Measurements from ENCODE around the gene MRPL55. TPM values are rescaled to one million over a fixed set of nuclear protein-coding genes. Genes with fewer than 3 reads are reported as not detected.
A peak's percentile ranks its signal among the peaks of the same experiment; 100 is the strongest.

The MRPL55 gene
- total RNA-seq, 4 donors from 2014 or later = 64.7 to 123 (median 74.2) TPM

GRCh38 chr1:228152918-228153258 is 43.8 kb upstream of the MRPL55 start:
- TF ChIP-seq POLR2A (IDR thresholded peaks at IDR 0.05) = no peak
- TF ChIP-seq CTCF (IDR thresholded peaks at IDR 0.05 in 4 of 5, conservative IDR thresholded peaks at IDR 0.05 in 1 of 5) = no peak
- Histone ChIP-seq H3K4me3 (no peak overlapping the region), H3K36me3 (peaks cover 0 to 11% of the 10 kb centered on the region in 2 donors), H3K27ac (no peak overlapping the region), H3K4me1 (peaks cover 0 to 4% of the 10 kb centered on the region in 2 donors), H3K27me3 (peaks cover 0 to 13% (median 9%) of the 10 kb centered on the region in 3 donors), H3K9me3 (no peaks in the 10 kb centered on the region)
- DNase-seq (no peak), ATAC-seq (no peak)
- in situ Hi-C loops (cut with MboI; ENCODE audit: low sequenced_read_pairs in 4 of 4) = no loop called here
- intact Hi-C loops (cut with DNase I; ENCODE audit: low total_unique reads) = no loop called here

GRCh38 chr1:228152097-228152917 is 43.2 kb upstream of the MRPL55 start:
- ATAC-seq (no peak), DNase-seq (no peak)
- TF ChIP-seq CTCF (IDR thresholded peaks at IDR 0.05 in 4 of 5, conservative IDR thresholded peaks at IDR 0.05 in 1 of 5) = no peak
- in situ Hi-C loops (cut with MboI; ENCODE audit: low sequenced_read_pairs in 4 of 4) (no loop called here), intact Hi-C loops (cut with DNase I; ENCODE audit: low total_unique reads) (no loop called here)
- peaks cover 0 to 17% of the 10 kb centered on the region in 2 donors for H3K36me3 ChIP-seq
- H3K9me3 ChIP-seq = no peaks in the 10 kb centered on the region
- peaks cover 0 to 9% (median 4%) of the 10 kb centered on the region in 3 donors for H3K27me3 ChIP-seq
- H3K4me1 ChIP-seq = peaks cover 0 to 4% of the 10 kb centered on the region in 2 donors
- no peak overlapping the region for H3K4me3 ChIP-seq
- H3K27ac ChIP-seq = no peak overlapping the region

GRCh38 chr1:228151180-228151925 is 42.3 kb upstream of the MRPL55 start:
- peak overlapping the region in 3 of 4 donors; percentile 64 to 70 (median 66) for H3K27ac ChIP-seq
- peaks cover 0 to under 1% (median 0%) of the 10 kb centered on the region in 3 donors for H3K27me3 ChIP-seq
- H3K9me3 ChIP-seq = no peaks in the 10 kb centered on the region
- peaks cover 0 to 21% of the 10 kb centered on the region in 2 donors for H3K36me3 ChIP-seq
- intact Hi-C loops (cut with DNase I; ENCODE audit: low total_unique reads) = no loop called here
- DNase-seq (no peak), ATAC-seq (no peak)
- TF ChIP-seq CTCF (IDR thresholded peaks at IDR 0.05 in 4 of 5, conservative IDR thresholded peaks at IDR 0.05 in 1 of 5) (no peak), POLR2A (IDR thresholded peaks at IDR 0.05) (no peak)
- in situ Hi-C loops (cut with MboI; ENCODE audit: low sequenced_read_pairs in 4 of 4) = no loop called here
- no peak overlapping the region for H3K4me3 ChIP-seq
- peaks cover 0 to 4% of the 10 kb centered on the region in 2 donors for H3K4me1 ChIP-seq

- peaks cover 0 to 29% of the 10 kb centered on the region in 2 donors for H3K36me3 ChIP-seq
- TF ChIP-seq CTCF (IDR thresholded peaks at IDR 0.05 in 4 of 5, conservative IDR thresholded peaks at IDR 0.05 in 1 of 5) (no peak), POLR2A (IDR thresholded peaks at IDR 0.05) (no peak)
- peak in 1 of 2 donors; percentile 13 for DNase-seq
- no peak for ATAC-seq
- H3K9me3 ChIP-seq = no peaks in the 10 kb centered on the region
- in situ Hi-C loops (cut with MboI; ENCODE audit: low sequenced_read_pairs in 4 of 4) = no loop called here
- intact Hi-C loops (cut with DNase I; ENCODE audit: low total_unique reads) = no loop called here
- H3K27me3 ChIP-seq = no peaks in the 10 kb centered on the region
- no peak overlapping the region for H3K4me3 ChIP-seq
- H3K27ac ChIP-seq = peak overlapping the region; percentile 56 to 70 (median 65)
- peaks cover 0 to 4% of the 10 kb centered on the region in 2 donors for H3K4me1 ChIP-seq
These were observed 41.5 kb upstream of the MRPL55 start for GRCh38 chr1:228150461-228151179.
